OCI-M2 (cell line): ENCODE results near the gene MTPN.
A peak's percentile ranks its signal among the peaks of the same experiment; 100 is the strongest.

Source experiments
- DNase-seq: peaks from one replicate; lab custom pipeline; 2025; ENCODE audit not compliant: unreplicated experiment; lab: John Stamatoyannopoulos, UW

The MTPN gene

DNA sequence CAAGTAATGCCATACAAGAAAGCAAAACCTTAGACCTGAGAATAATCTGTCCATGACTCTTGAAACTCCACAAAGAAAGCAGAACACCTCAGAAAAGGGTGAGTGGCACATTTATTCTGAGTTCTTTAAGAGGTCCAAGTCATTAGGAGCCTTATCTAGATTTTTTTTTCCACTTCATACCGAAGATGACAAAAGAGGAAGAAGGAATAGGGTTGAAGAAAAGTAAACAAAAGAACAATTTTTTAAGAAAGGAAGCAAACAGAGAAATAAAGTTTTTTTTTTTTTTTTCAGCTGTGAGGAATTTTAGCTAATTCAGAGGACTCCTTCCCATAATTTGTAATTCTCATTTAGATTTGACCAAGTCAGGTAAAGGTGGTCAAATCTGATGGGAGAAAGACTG lies 13.1 kb upstream of the MTPN start:
- no peak for DNase-seq

DNA sequence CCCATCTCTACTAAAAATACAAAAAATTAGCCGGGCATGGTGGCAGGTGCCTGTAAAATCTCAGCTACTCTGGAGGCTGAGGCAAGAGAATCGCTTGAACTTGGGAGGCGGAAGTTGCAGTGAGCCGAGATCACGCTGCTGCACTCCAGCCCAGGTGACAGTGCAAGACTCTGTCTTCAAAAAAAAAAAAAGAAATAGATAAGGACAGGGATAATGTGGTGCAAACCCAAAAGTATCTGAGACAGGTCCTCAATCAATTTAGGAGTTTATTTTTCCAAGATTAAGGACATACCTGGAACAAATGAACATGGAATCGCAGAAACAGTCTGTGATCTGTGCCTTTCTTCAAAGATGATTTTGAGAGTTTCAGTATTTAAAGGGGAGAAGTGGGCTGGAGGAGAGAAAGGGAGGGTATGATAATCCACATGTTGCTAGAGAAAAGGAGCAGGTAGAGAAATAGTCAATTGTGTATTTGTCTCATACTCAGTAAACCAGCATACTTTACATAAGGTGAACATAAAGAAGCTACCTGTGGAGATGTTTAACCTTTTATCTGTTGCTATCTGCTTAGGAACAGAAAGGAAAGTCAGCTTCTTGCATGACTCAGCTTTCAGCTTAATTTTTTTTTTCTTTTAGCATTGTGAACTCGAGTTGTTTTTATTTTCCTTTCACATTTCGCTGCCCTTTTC lies 4.9 kb upstream of the MTPN start:
- no peak for DNase-seq

DNA sequence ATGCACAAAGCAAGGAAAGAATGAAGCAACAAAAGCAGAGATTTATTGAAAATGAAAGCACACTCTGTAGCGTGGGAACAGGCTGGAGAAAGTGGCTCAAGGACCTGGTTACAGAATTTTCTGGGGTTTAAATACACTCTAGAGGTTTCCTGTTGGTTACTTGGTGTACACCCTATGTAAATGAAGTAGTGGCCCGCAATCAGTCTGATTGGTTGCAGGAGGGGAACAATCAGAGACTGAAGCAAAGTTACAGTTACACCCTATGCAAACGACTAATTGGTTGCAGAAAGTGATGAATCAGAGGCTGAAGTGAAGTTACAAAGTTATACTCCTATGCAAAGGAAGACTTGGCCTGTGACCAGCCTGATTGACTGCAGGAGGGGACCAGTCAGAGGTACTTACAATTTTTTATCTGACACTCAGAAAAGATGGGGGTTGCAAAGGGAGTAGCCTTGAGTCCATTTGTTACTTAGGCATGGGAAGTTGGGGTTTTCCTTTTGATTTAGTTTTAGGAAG lies 3.6 kb upstream of the MTPN start:
- DNase-seq: no peak

DNA sequence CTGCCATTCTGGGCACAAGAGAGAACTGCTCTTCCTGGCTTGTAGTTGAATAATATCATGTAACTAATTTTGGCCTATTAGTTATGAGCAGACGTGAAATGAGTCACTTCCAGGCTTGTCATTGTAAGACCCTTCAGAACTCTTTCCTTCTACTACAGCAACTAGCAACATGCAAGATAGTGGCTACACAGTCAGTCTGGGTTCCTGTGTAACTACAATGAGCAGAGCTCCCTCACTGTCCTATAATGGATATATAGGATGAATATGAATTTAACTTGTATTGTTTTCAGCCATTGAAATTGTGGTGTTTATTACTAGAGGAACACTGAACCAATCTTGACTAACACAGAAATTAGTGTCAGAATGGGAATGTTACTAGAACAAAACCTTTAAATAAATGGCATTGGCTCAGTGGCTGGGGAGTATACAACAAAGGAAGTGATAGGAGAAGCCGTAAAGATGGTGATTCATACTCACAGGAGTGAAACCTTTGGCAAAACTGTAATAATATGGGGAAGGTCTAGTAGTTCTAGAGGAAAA lies 2.9 kb upstream of the MTPN start:
- no peak for DNase-seq

DNA sequence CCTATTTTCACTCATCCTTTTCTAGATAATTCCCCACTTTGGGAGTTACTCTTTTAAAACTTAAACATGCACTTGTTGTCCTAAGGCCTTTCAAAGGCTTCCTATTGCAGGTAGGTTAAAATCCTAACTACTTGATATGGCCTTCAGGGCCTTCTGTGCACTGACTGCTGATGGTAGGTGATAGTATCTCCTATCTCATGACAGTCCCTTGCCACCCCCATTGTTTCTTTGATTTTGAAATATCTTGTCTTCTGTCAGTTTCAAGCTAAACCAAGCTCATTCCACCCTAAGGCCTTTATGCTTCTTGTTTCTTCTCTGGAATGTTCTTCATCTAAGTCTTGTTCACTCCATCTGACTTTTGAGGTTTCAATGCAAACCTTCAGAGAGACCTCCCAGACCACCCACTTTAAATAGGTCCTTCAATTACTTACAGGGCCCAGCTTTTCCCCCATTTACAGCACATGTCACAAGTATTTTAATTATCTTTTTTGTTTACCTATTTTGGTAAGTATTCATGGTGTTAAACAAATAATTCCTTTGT lies 2.4 kb upstream of the MTPN start:
- no peak for DNase-seq

DNA sequence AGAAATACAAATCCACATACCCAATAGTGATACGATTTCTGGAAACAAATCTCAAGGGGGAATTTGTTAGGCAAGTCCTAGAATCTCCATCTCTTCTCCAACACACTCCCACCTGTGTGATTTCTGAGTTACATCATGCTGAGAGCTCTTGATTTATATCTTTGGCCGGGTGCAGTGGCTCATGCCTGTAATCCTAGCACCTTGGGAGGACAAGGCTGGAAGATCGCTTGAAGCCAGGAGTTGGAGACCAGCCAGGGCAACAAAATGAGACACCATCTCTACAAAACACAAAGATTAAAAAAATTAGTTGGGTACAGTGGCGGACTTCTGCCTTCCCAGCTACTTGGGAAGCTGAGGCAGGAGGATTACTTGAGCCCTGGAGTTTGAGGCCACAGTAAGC lies 1.5 kb upstream of the MTPN start:
- DNase-seq: no peak

DNA sequence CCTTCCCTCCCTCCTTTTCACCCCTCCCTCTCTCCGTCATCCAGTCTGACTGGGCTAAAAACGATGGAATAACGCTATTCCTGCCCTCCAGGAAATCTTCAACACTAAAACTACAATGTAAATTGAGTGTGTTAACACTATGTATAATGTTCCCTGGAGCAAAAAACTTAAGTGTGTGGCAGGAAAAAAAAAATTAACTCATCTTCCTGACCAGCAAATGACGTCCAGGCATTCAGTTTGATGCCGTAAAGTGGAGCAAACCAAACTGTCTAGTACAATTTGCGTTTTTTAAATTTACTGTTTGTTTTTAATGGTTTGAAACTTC lies 545 bp upstream of the MTPN start:
- DNase-seq: peak; percentile 49

DNA sequence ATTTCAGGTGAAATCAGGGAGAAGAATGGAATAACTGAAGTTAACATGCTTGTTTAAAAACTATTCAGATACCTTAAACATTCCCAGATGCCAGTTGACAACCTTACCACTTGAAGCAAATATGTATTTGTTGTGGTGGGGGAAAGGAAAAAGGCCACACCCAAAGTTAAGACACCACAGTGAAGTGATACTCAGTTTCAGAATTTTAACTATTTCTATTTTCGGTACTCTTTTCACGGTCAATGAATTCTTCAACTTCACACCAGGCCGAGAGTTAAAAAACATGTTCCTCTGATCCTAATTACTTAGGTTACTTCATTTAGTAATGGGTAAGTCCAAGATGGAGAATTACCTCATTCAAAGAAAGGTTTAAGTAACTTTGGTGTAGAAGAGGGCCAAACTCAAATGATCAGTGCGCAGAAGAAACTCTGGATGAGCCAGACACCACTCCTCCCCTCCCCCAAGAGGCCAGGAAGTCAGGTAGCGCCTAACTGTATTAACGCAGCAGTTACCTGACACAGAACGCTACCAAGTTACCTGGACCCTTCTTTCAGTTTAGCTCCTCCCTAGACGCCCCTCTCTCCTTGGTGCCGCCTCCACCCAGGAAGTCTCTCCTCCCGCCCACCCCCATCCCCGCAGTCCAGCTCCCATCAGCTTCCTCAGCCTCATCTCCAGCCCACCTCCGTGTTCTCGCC lies 700 bp downstream of the MTPN start:
- DNase-seq: no peak

DNA sequence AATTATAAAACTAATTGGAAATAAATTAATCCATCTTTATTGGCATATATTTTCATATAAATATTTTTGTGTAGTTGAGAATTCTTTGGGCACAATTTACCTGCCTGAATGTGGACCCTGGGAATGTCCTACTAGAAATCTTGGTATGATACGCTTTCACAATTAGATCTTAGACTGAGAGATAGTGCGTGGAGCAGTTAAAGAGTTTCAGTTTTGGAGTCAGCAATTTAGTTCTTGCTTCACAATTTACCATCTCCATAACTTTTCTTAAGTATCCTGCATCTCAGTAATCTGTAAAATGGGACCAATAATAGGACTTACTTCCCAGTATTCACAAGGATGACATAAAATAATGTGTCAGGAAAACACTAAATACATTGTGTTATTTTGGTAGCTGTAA lies 2.0 kb downstream of the MTPN start:
- DNase-seq: no peak

DNA sequence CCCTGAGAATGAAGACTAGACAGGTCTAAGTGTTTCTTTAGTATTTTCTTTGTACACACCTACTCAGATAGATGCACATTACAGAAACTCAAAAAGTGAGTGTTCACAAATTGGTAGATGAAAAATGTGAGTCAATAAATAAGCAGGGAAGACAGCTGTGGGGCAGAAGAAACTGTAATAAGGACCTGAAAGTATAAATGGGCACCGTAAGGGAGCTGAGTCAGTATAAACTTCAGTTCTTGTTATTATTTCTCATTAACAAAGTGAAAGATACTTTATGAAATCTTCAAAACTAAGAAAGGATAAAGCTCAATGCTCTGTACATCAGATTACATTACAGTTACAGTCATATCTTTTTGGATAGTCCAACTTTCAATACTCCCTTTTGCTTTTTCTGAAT lies 2.5 kb downstream of the MTPN start:
- DNase-seq: no peak

DNA sequence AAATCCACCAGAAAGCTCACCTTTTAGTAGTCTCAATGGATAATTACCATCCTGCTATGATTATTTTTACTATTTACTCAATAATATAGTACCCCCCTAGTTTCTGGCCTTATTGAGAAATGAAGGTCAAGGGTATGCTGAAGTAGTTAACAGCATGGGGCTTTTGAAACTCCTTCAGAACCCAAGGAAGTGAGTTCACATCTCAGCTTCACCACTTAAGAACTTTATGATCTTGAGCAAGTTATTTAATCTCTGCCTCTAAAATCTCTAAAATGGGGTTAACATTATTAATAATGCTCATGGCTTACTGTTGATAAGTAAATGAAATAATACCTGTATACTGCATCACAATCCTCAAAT lies 5.8 kb downstream of the MTPN start:
- no peak for DNase-seq

DNA sequence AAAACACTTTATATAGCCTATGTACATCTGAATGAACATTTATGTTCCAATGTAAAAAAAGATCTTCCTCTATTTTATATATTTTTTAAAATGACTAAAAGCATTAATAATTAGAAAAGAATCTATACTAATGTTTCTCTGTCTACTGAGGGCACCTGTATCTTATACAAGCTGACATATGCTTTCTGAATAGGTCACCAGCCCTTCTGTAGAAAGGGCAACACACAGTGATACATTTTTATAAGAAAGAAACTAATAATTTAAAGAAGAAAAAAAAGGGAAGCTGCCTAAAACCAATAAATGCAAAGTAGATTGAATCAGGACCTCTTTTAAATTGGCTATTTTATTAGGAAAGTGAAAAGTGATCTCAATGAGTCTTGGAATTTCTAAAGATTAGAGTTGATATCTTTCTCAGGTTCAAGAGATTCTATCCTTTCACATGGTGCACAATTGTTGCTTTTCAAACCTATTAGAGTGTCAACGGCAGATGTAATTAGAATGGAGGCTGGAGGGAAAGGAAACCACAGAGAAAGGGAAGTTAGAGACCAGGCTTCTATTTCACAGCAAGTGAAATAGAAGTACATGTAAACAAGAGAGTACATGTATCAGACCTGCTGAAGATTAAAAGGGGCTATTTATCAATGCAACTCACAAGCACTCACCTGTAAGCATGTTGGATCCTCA lies 6.3 kb downstream of the MTPN start:
- DNase-seq: no peak

DNA sequence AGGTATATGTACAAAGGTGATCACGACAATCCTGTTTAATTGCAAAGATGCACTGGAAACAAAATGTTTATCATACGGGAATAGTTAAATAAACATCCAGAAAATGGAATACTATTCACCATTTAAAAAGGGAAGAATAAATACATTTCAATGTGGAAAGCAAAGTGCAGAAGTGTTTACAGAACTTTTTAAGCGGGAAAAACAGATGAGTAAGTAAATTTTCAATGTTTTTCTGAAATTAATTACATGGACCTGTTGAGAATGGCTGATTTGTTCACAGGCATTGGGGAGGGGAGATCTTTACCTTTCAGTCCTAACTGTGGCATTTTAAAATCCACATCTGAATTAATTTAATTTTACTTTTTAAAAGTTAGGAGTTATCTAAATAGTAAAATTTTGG lies 7.1 kb downstream of the MTPN start:
- no peak for DNase-seq

DNA sequence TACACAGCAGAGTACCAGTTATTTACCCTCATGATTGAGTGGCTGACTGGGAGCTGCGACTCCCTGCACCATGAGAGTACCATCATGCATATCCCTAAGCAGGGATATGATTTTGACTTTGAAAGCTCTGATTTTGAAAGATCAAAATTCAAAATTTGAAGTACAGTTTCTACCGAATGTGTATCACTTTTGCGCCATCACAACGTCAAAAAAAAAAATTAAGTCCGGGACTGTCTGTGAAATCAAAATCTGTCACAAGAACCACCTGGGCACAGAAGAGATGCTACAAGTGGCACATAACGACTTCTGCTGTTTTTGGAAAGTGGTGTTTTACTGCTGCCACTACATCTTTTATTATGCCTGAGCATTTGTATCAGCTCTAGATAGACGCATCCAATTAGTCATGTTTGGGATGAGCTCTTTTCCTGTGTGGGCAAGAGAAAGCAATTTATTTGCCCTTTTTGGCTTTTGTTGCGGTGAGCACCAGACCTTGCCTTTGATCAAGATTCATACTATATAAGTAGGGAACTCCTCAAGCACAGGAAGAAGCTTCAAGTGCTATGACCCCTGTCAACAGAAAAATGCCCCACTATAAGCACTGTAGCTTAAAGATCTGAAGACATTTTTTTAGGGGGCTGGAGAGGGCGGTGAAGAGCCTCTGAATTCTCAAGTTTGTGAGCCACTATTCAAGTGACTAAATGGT lies 10.7 kb downstream of the MTPN start:
- DNase-seq: no peak

DNA sequence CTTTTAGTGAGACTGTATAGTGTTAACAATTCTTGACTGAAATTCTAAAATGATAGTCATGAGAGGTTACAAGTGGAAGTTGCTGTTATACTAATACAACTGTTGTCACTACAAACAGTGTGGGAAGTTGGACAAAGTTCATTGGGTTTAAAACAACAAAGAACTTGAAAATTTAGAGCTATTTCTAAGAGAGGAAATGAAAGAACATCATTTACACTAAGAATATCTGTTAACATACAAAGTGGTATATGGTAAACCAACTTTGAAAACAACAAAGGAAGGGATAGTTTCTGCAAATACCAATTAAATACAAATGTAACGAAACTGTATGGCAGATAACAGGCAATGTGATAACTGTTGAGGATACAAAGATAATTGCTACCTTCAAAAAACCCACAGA lies 11.6 kb downstream of the MTPN start:
- DNase-seq: no peak

DNA sequence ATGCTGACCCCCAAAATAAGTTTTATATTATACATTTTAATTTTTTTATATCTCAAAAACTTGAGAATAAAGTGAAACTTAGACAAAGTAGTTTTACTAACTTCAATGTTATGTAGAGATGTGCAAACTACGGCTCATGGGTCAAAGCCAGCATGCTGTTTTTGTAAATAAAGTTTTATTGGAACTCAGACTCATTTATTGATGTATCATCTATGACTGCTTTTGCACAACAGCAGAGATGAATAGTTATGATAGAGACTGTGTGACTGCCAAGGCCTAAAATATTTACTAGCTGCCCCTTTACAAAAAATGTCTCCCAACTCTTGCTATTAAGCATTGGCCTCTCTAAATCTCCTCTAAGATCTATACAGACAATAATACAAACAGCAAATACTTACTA lies 12.4 kb downstream of the MTPN start:
- DNase-seq: no peak

DNA sequence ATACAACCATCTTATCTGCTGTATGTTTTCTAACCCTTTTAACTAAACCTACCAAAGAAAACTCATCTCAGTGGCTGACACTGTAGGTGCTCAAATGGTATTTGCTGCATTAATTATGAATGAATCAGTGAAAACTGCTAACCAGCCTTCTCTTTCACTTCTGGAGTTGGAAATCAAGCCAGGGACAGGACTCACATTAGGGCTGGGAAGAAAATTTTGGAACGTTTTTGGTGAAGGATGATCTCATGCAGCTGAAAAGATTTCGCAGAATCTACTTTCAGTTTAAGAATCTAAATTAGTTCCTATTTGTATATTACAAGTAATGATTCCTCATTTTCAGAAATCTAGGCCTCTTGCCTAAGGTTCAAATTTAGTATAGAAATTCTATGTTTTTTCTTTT lies 12.9 kb downstream of the MTPN start:
- no peak for DNase-seq

DNA sequence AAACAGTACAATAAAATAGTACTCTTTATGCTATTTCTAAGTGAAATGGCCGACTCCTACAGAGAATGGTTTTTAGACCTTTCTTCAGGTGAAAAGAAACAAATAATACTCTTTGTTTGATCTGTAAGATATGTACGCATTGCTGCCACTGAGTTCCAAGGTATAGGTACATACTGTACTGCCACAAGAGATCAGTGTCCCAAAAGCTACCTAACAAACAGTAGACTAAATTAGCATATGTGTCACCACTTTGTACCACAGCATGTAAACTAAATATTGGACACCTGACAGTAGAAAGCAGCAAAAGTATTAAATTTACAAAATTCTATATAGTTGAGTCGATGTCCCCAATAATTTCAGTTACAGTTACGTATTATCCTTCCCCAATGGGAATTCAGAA lies 14.4 kb downstream of the MTPN start:
- no peak for DNase-seq

DNA sequence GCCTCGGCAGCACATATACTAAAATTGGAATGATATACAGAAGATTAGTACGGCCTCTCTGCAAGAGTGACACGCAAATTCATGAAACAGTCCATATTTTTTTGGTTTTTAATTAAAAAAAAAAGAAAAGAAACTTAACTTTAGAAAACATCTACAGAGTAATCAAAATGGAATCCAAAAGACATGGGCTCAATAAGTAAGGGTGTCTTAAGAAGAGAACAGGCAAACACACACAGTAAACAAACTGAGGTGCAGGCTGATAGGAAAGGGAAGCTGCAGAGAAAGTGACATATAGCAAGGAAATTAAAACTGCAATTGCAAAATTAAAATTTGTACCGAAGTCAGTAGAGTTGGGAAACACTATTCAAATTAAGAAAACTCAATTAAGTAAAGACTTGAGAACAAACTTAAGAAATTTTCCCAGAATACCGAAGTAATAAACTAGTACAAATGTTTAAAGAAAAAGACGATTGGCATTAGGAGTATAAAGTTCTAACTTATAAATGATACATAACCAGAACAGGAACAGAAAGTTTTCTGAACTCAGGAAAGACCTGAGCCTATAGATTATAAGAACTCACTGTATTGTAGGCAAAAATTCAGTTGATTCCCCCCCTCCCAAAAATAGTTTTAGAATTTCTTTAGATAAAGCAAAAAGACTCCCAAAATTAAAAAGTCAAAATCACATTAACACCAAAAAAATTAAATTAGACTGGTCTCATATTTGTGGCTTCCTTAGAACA lies 16.3 kb downstream of the MTPN start:
- no peak for DNase-seq

DNA sequence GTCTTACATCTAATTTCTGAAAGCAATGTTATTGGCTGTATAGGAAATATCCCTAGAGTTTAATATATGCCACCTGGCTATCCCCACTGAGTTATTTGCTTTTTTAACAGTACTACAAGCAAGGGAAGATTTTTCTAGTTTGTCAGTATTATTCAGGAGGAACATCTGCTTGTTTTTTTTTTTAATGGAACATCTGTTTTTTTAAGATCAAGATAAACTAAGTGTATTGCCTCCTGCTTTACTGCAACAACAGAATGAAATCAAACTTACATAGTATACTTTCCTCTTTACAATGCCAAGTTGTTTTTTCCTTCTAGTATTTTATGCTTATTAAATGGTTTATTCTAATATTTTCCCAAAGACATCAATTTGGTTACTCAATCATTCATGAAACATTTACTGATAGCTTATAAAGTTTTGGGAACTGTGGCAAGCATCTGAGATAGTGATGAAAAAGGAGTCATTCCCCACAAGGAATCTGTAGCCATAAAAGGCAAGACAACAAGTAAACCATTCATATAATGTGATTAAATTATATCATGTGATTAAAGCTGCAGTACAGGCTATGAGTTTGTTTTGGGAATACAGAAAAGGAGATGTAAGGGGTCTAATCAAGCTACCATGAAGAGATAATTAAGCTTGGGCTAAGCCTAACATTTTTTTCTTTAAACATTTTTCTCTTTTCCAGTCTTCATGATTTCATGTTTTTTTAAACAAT lies 17.4 kb downstream of the MTPN start:
- DNase-seq: no peak
